HuH-7 (cell line): ENCODE data around the gene ASPHD2.

ENCODE experiments used
- DNase-seq: peaks from one replicate; pipeline ENCODE4 v3.0.0; 2011; ENCODE audit warnings: low spot score

ASPHD2 gene

DNA sequence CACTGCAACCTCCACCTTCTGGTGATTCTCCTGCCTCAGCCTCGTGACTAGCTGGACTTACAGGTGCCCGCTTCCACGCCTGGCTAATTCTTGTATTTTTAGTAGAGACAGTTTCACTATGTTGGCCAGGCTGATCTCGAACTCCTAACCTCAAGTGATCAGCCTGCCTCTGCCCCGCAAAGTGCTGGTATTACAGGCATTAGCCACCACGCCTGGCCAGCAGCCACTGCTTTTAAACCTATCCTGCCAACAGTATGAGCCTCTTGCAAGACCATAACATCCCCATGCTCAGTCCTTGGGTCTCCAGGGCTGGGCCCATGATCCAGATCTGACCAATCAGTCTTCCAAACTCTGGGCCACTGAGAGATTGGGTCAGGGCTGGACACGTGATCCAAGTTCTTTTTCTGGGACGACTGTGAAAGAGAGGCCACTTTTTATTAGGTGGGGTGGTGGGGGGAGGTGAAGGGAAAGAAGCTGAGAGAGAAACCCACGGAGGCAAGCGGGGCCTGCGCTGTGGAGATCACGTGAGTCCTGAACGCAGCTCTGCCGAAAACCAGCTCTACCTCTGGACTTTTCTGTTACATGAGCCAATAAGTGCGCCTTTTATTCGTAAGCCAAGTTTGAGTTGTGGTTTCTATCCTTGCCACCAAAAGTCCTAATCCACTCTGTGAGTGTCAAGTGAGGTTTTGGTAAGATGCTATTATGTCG lies 17.9 kb downstream of the ASPHD2 start:
- DNase-seq, result no peak

- DNase-seq, result no peak
Measured at GRCh38 chr22:26447584-26448329, 18.7 kb downstream of the ASPHD2 start.

- no peak for DNase-seq
Measured at GRCh38 chr22:26448334-26448733, 19.3 kb downstream of the ASPHD2 start.

GRCh38 chr22:26448941-26449340 lies 19.9 kb downstream of the ASPHD2 start:
- DNase-seq, result no peak

GRCh38 chr22:26450453-26451185 lies 21.6 kb downstream of the ASPHD2 start:
- no peak for DNase-seq

DNA sequence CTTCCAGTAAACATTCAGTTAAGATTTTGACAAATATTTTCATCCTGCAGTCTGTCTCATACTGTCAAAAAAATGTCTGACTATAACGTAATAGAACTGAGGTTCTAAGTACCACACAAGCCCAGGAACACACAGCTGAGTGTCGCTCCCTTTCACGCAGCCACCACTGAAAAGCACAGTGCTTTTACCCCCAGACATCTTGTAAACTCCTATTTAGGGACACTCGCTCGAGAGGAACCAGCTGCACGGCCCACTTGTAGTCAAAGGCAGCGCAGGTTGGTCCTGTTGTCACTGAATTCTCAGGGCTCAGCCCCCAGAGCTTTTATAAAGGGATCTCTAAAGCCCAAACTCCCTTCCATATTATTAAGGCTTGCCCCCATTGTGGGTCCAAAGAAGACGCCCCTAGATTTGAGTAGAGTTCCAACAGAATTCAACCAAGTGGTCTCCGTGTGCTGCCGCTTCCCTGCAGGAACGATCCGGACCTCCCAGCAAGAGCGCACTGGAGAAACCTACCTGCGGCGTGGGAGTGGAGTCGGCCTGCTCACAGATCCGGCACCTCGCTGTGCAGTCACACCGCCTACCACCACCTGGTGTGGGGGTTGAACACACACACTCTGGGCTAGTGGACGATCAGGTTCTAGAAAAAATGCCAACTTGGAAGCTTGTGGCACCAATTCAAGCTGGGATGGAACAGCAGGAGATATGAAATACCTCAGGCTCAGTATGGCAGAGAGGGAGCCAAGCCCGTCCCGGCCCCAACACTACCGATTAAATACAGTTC lies 23.4 kb downstream of the ASPHD2 start:
- DNase-seq, result no peak

- no peak for DNase-seq
Measured at GRCh38 chr22:26453216-26453615, 24.2 kb downstream of the ASPHD2 start.

- no peak for DNase-seq
Measured at GRCh38 chr22:26453812-26454500, 24.9 kb downstream of the ASPHD2 start.

GRCh38 chr22:26457661-26458272 lies 28.7 kb downstream of the ASPHD2 start:
- DNase-seq, result no peak

DNA sequence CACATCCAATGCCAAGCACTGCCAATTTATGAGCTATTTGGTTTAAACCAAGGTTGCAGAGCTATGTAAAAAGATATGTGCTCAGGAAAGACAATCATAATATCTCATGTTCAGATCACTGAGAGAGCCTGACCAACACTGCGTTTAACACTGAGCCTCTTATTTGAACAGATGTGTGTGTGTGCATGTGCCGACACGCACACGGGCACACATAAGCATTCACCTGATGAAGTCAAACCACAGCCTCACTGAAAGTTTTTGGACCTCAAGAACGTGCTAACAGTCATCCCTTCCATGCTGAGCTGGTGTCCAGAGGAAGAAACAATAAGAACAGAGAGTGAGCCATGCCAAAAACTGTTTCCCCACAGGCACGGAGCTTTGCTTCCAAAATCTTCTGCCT lies 31.1 kb downstream of the ASPHD2 start:
- DNase-seq, result no peak

DNA sequence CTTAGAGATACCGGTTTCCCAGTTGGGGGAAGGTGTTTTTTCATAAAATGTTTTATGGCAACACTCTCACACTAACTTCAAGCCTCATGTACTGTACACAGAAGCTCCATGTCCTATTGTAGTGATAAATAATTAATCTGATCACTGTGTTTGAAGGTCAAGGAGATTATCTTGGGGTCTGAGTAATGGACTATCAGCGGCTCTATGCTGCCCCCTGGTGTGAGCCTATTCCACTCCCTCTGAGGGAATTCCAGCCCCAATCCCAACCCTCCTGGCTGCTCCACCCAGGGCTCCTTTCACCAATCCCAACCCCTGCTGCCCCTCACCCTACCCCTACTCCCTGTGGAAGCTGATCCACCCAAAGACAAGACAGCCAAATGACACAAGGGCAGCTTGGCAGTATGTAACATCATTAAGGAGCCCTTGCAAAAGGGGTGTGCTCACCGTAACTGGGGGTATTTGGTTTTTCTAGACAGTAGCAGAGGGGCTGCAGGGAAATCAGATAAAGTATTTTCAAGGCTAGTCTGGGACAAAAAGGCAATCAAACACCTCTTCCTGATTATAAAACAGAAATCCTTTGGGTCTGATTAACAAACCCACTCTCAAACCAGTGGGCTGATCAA lies 32.2 kb downstream of the ASPHD2 start:
- DNase-seq, result peak; percentile 76

- DNase-seq, result no peak
Measured at GRCh38 chr22:26462051-26462450, 33.0 kb downstream of the ASPHD2 start.

- DNase-seq, result no peak
Measured at GRCh38 chr22:26462641-26463040, 33.6 kb downstream of the ASPHD2 start.

DNA sequence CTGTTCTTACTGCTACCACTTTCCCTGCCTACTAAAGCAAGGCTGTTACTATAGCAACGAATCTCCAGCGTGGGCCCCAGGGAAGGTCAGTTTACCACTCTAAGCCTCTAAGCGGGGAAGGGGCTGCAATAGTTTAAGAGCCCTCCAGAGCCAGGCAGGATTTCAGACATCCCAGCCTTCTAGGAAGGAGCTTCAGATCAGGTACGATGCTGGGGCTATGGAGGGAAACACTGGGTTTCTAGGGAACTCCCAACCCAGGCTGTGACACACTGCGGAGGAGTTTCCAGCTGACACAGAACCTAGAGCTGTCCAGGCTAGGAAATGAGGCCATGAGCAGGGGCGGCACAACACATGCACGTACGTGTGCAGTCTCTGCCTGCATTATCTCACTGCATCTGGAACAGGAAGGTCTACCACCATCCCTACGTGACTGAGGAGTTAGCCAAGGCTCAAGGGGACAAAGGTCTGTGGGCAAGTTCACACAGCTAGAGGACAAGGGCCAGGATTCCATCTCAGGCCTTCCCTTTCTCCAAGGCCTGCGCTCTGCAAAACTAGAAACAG lies 34.1 kb downstream of the ASPHD2 start:
- no peak for DNase-seq

GRCh38 chr22:26463688-26464087 lies 34.6 kb downstream of the ASPHD2 start:
- no peak for DNase-seq

DNA sequence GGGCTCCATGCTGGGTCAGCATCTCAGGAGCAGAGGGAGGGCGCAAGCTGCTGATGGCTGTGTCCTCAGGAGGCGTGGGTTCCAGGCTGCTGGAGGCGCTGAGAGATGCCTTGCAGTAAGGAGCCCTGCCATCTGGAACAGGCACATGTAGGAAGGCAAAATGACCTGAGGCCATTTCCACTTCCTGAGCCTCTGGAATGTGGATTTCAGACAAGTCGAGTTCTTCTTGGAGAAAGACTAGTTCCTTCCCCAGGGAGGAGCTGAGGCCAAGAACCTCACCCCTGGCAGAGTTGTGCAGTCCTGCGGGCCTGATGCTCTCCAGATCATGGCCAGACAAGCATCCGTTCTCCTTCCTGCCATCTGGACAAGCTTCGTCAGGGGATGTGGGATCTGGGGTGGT lies 35.3 kb downstream of the ASPHD2 start:
- no peak for DNase-seq

DNA sequence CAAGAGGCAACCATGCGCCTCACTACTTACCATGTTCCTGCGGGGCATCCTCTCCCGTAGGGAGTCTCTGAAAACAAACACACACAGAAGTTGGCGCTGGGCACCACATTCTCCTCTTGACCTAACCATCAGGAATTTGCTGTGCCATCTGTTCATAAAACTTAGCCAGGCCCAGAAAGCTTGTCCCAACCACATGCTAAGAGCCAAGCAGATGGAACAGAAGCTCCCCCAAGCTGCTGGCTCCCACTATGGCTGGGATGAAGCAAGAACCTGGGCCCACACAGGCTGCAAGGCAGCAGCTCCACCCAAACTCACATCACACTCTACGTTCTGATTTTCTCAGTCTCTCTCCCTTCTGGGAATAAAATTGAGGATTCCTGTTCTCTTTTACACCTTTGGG lies 37.1 kb downstream of the ASPHD2 start:
- DNase-seq, result no peak

DNA sequence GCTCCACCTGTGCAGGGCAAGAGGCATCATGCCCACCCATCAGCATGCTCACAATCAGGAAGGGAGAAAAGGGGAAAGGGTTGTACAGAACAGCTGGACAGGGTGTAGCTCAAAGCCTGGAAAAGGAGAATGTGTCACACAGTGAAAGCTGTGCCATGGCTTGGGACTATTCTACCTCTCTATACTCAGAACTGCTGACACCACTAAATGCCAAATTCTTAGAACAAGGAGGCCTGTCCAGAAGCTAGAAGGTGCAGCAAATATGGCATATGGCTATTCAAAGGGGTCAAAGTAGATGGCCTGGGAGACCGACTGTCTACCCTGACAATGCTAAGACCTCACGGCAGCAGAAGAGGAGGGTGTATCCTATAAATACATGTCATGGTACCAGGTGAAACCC lies 41.7 kb downstream of the ASPHD2 start:
- DNase-seq, result no peak

DNA sequence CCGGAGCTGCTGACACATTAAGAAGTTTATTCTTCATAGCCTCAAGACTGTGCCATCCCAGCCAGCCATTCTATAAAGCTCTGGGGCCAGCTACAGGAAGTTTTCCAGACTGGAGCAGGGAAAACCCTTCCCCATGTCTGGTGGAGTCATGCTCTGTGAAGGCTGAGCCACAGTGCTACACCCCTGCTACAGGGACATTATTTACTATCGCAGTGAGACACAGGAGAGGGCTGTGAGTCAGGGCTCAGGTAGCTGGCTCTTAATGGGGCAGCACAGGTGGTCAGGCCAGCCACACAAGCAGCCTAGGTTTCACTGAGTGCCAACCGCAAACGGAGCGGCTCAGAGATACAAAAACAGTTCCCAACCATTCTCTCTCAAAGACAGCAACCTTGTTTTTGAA lies 42.5 kb downstream of the ASPHD2 start:
- no peak for DNase-seq

DNA sequence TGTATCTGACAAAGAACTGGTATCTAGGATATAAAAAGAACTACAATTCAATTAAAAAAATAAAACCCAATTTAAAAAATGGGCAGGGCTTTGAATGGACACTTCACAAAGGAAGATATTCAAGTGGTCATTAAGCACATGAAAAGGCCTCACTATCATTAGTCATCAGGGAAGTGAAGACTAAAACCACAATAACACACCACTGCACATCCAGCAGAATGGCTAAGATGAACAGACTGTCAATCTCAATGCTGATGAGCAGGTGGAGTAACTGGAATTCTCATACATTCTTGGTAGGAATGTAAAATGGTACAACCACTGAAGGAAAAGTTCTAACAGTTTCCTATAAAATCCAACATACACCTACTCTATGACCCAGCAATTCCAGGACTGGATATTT lies 45.6 kb downstream of the ASPHD2 start:
- DNase-seq, result no peak
